B cell (primary cell): ENCODE data around the gene KAZN. TPM values are rescaled to one million over a fixed set of nuclear protein-coding genes. Genes with fewer than 3 reads are reported as not detected.

Source experiments
- ATAC-seq: fragments of 200-7000 bp; cut with Tn5 transposase; one replicate; pipeline ENCODE4 v1.10.0; 2021; ENCODE audit warnings: low read depth, mild to moderate bottlenecking, moderate number of reproducible peaks, moderate library complexity
- CTCF ChIA-PET: fragments of 350-600 bp; sonication (Branson Sonifier 250); formaldehyde crosslinking; loops from one replicate; lab custom pipeline; 2021; ENCODE audit warnings: antibody characterized with exemption, inconsistent platforms; lab: Charles Lee
- POLR2A ChIA-PET: fragments of 350-600 bp; sonication (Branson Sonifier 250); formaldehyde crosslinking; loops from one replicate; lab custom pipeline; 2021; ENCODE audit warnings: antibody characterized with exemption; lab: Charles Lee
- DNase-seq: peaks from one replicate; pipeline ENCODE4 v3.0.0; 2013
- H2AFZ ChIP-seq: 2 replicates; pipeline ENCODE4 v1.6.1; 2012; ENCODE audit warnings: mild to moderate bottlenecking, low read depth, low read length; ENCODE audit not compliant: insufficient read depth, poor library complexity, severe bottlenecking
- H3K27ac ChIP-seq, 2 donors: 1 replicate in 1 of 2; 2 replicates in 1 of 2; pipeline ENCODE4 v1.5.1; 2012 to 2013; ENCODE audit warnings: low read length in 2 of 2, mild to moderate bottlenecking in 2 of 2, moderate library complexity in 1 of 2
- H3K27me3 ChIP-seq, 4 experiments: fragments of 200-600 bp in 1 of 4; sonication (generic) in 1 of 4; replicated peaks in 1 of 4; 1 replicate in 2 of 4; 2 replicates in 2 of 4; pipeline versions ENCODE4 v1.6.1 to v1.7.0; 2013 to 2016; ENCODE audit warnings: low read length in 3 of 4, mild to moderate bottlenecking in 2 of 4, mixed read lengths in 1 of 4, moderate library complexity in 1 of 4; ENCODE audit not compliant: insufficient read depth in 4 of 4, control insufficient read depth in 3 of 4; ENCODE audit errors: control extremely low read depth in 1 of 4
- H3K36me3 ChIP-seq, 2 experiments: replicated peaks in 1 of 2; 1 replicate in 1 of 2; 2 replicates in 1 of 2; pipeline versions ENCODE4 v1.6.1 to v1.7.1; 2013; ENCODE audit warnings: low read length in 1 of 2; ENCODE audit not compliant: insufficient read depth in 2 of 2, control insufficient read depth in 1 of 2; ENCODE audit errors: control extremely low read depth in 1 of 2, extremely low read depth in 1 of 2
- H3K4me1 ChIP-seq, 2 donors: fragments of 200-600 bp in 1 of 2; sonication (generic) in 1 of 2; 1 replicate in 1 of 2; 2 replicates in 1 of 2; pipeline versions ENCODE4 v1.5.1 to v1.6.1; 2013 to 2017; ENCODE audit warnings: low read length in 2 of 2; ENCODE audit not compliant: control insufficient read depth in 2 of 2, insufficient read depth in 2 of 2
- H3K4me2 ChIP-seq: replicated peaks from 2 replicates; pipeline ENCODE3; 2012; ENCODE audit warnings: mild to moderate bottlenecking, low read depth, low read length; ENCODE audit not compliant: poor library complexity, severe bottlenecking
- H3K4me3 ChIP-seq, 5 experiments: fragments of 200-600 bp in 1 of 5; sonication (generic) in 1 of 5; 1 replicate in 3 of 5; 2 replicates in 2 of 5; pipeline versions ENCODE4 v1.5.1 to v1.7.0; 2011 to 2016; ENCODE audit warnings: low read length in 4 of 5, mild to moderate bottlenecking in 4 of 5, low read depth in 2 of 5, control low read depth in 1 of 5, moderate library complexity in 1 of 5; ENCODE audit not compliant: insufficient read depth in 1 of 5; ENCODE audit errors: control extremely low read depth in 1 of 5, extremely low read depth in 1 of 5
- H3K79me2 ChIP-seq: fragments of 200-600 bp; sonication (generic); one replicate; pipeline ENCODE4 v1.6.0; 2016; ENCODE audit warnings: low read length; ENCODE audit not compliant: control insufficient read depth, insufficient read depth
- H3K9ac ChIP-seq: fragments of 200-600 bp; sonication (generic); 2 replicates; pipeline ENCODE4 v1.6.1; 2017; ENCODE audit warnings: mild to moderate bottlenecking, low read length, moderate library complexity
- H3K9me3 ChIP-seq, 3 donors: one replicate each; pipeline versions ENCODE4 v1.6.1 to v1.7.1; 2013; ENCODE audit warnings: low read length in 2 of 3; ENCODE audit not compliant: control insufficient read depth in 2 of 3, insufficient read depth in 1 of 3; ENCODE audit errors: control extremely low read depth in 1 of 3
- H4K20me1 ChIP-seq: 2 replicates; pipeline ENCODE4 v1.6.0; 2012; ENCODE audit warnings: mild to moderate bottlenecking, low read length; ENCODE audit not compliant: insufficient read depth, control insufficient read depth, poor library complexity, severe bottlenecking
- H3K27ac Mint-ChIP-seq: one replicate; pipeline ENCODE4 v1.8.0; 2021; ENCODE audit warnings: mixed read lengths
- H3K27me3 Mint-ChIP-seq: one replicate; pipeline ENCODE4 v1.8.0; 2021; ENCODE audit warnings: mixed read lengths
- H3K4me1 Mint-ChIP-seq: one replicate; pipeline ENCODE4 v1.8.0; 2021; ENCODE audit warnings: mixed read lengths
- H3K4me3 Mint-ChIP-seq: one replicate; pipeline ENCODE4 v1.8.0; 2021; ENCODE audit warnings: mixed read lengths
- H3K9me3 Mint-ChIP-seq: one replicate; pipeline ENCODE4 v1.8.0; 2022; ENCODE audit warnings: mixed read lengths; ENCODE audit not compliant: insufficient read depth
- CTCF ChIP-seq: fragments of 200-600 bp; IDR thresholded peaks from one replicate; pipeline ENCODE4 v1.8.0; 2022; ENCODE audit warnings: antibody characterized with exemption, mild to moderate bottlenecking
- EZH2 ChIP-seq: IDR thresholded peaks from 2 replicates; pipeline ENCODE4 v1.6.1; 2012; ENCODE audit warnings: borderline replicate concordance, low read depth, mild to moderate bottlenecking, moderate library complexity, low read length; ENCODE audit not compliant: insufficient read depth, poor library complexity, severe bottlenecking
- WGBS: methylation state at CpG from one replicate; pipeline ENCODE4 v1.1.5; 2013; ENCODE audit warnings: missing lambda C conversion rate; ENCODE audit not compliant: insufficient coverage; 5-methylcytosine and 5-hydroxymethylcytosine counted together
- intact Hi-C: fragments of 100-400 bp; cut with micrococcal nuclease; formaldehyde crosslinking; loops from one replicate; pipeline ENCODE4 v1.10.0; 2022
- polyA plus RNA-seq: library from polyadenylated mRNA; depleted of rRNA; stranded (reverse); fragments of >200 nt; gene quantifications from 2 replicates; pipeline ENCODE4 v1.2.3, GENCODE V29; 2012
- total RNA-seq, 2 donors: library from RNA; stranded (reverse); fragments of 120-200 nt in 1 of 2; gene quantifications; 1 replicate in 1 of 2; 2 replicates in 1 of 2; pipeline versions ENCODE4 v1.2.3 to v1.2.4, GENCODE V29; 2013 to 2022

Gene KAZN
- total and polyA plus RNA-seq, 2 donors (not counting 1 experiment from before 2014, with no cell fraction given): 0.13 to 0.39 TPM

GRCh38 chr1:15098176-15099125 lies 500.0 kb downstream of the KAZN start:
- no peaks in the 10 kb centered on the region for H3K9me3 Mint-ChIP-seq

More at GRCh38 chr1:15098176-15099125, 500.0 kb downstream of the KAZN start:
- intact Hi-C loops: no loop called here
- H3K4me3 Mint-ChIP-seq: no peak overlapping the region
- H4K20me1 ChIP-seq: no peaks in the 10 kb centered on the region
- H3K79me2 ChIP-seq: no peaks in the 10 kb centered on the region
- no peak overlapping the region for H3K4me2 ChIP-seq
- ChIA-PET POLR2A (no interaction called here), CTCF (interaction anchor here (1.2 to 1.5 kb wide), 3 partner anchors 8 to 30 kb away, joined by 3 to 4 read pairs (median 3); no protein-coding TSS in a partner anchor)
- H3K27me3 ChIP-seq: peaks cover 0 to 22% (median 6%) of the 10 kb centered on the region in 4 experiments
- no peak for ATAC-seq
- H3K27me3 Mint-ChIP-seq: peaks cover 25% of the 10 kb centered on the region
- H3K4me3 ChIP-seq: no peak overlapping the region
- TF ChIP-seq CTCF (no peak), EZH2 (no peak)
- peaks cover 19% of the 10 kb centered on the region for H3K4me1 Mint-ChIP-seq
- H3K27ac Mint-ChIP-seq: no peak overlapping the region
- WGBS: 94% methylated on average over 12 of the region's 15 CpGs
- H3K9ac ChIP-seq: no peak overlapping the region
- H3K27ac ChIP-seq: no peak overlapping the region
- no peak for DNase-seq
- H3K9me3 ChIP-seq: peaks cover 0 to 3% (median 0%) of the 10 kb centered on the region in 3 donors
- H3K36me3 ChIP-seq: no peaks in the 10 kb centered on the region
- peaks cover 11 to 19% of the 10 kb centered on the region in 2 donors for H3K4me1 ChIP-seq
- no peak overlapping the region for H2AFZ ChIP-seq
